KOPT-K1 (cell line): ENCODE measurements around the gene STOML1.

Source experiments
- H3K27ac ChIP-seq: fragments of 200-600 bp; sonication (generic); 2 replicates; pipeline ENCODE4 v1.5.1; 2016; ENCODE audit warnings: antibody characterized with exemption, mild to moderate bottlenecking, low read depth, low read length; ENCODE audit not compliant: poor library complexity, severe bottlenecking
- H3K36me3 ChIP-seq: fragments of 200-600 bp; sonication (generic); 2 replicates; pipeline ENCODE4 v1.5.1; 2017; ENCODE audit warnings: antibody characterized with exemption, mild to moderate bottlenecking, low read length, moderate library complexity; ENCODE audit not compliant: insufficient read depth
- H3K9me3 ChIP-seq: fragments of 200-600 bp; sonication (generic); 2 replicates; pipeline ENCODE4 v1.5.1; 2017; ENCODE audit warnings: antibody characterized with exemption, low read length, mild to moderate bottlenecking; ENCODE audit not compliant: insufficient read depth, poor library complexity, severe bottlenecking

The STOML1 gene

DNA sequence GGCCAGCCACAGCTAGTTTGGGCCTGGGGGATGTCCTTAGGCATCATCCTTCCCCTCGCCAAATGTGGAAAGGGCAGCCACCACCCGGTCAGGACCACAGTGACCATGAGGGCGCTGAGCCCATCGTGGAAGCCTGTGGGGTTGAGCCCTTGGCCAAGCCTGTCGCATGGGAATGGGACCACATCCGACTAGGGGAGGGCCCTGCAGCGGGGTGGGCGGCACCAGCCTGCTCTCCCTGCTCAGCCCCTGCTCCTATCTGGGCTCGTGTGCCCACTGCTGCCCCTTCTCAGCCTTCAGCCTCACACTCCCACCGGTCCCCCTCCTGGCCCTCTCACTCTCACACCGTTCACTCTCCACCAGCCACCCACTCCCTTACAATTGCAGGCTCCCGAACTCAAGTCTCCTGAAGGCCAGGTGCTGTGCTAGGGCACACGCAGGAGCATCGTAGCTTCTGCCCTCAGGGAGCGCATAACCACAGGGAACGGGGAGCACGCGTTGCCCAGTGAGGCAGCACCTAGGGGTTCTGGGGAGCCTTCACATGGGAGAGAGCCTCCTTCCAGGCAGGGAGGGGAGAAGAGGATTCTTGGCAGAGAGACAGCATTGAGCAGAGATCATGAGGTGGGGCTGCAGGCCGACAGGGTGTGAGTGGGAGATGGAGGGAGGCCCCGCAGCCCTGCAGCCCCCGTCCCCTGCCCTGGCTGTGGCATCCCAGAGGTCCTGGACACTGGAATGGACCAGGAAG is 39.8 kb downstream of the STOML1 start:
- Histone ChIP-seq H3K36me3 (no peaks in the 10 kb centered on the region), H3K27ac (no peak overlapping the region), H3K9me3 (no peaks in the 10 kb centered on the region)

GRCh38 chr15:73951601-73952000 is 40.5 kb downstream of the STOML1 start:
- no peak overlapping the region for H3K27ac ChIP-seq
- no peaks in the 10 kb centered on the region for H3K36me3 ChIP-seq
- H3K9me3 ChIP-seq, result no peaks in the 10 kb centered on the region

GRCh38 chr15:73950831-73951561 is 41.1 kb downstream of the STOML1 start:
- Histone ChIP-seq H3K36me3 (no peaks in the 10 kb centered on the region), H3K9me3 (no peaks in the 10 kb centered on the region), H3K27ac (no peak overlapping the region)

DNA sequence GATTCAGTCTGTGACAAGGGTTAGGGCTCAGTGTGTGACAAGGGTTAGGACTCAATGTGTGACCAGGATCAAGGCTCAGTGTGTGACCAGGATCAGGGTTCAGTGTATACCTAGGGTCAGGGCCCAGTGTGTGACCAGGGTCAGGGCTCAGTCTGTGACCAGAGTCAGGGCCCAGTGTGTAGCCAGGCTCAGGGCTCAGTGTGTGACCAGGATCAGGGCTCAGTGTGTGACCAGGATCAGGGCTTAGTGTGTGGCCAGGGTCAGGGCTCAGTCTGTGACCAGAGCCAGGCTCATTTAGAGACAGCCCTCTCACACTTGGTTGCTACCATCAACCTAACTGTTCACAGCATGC is 41.6 kb downstream of the STOML1 start:
- Histone ChIP-seq H3K27ac (no peak overlapping the region), H3K9me3 (no peaks in the 10 kb centered on the region), H3K36me3 (no peaks in the 10 kb centered on the region)

- H3K27ac ChIP-seq, result no peak overlapping the region
These were observed 42.6 kb downstream of the STOML1 start for GRCh38 chr15:73949496-73949895.

DNA sequence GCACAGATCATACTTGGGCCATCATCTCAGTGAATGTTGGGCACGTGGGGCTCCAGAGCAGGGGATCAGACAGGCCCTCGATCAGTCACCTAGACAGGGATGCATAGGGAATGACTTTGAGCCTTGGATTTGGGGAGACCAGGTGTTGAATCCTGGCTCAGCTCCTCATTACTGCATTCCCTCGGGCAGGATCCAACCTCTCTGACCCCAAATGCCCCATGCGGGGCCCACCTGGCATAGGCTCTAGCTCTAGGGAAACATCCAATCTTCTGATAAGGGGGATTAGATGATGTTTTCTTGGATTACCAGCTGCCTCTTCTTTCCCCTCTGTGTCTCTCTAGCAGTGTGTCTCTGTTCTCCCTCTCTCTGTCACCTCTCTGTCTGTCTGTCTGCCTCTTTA is 43.1 kb downstream of the STOML1 start:
- no peak overlapping the region for H3K27ac ChIP-seq
- H3K9me3 ChIP-seq, result no peaks in the 10 kb centered on the region
- no peaks in the 10 kb centered on the region for H3K36me3 ChIP-seq

More at GRCh38 chr15:73949496-73949895, 42.6 kb downstream of the STOML1 start:
- Histone ChIP-seq H3K9me3 (no peaks in the 10 kb centered on the region), H3K36me3 (no peaks in the 10 kb centered on the region)

- Histone ChIP-seq H3K36me3 (no peaks in the 10 kb centered on the region), H3K9me3 (no peaks in the 10 kb centered on the region), H3K27ac (no peak overlapping the region)
These were observed 43.7 kb downstream of the STOML1 start for GRCh38 chr15:73948396-73948795.

DNA sequence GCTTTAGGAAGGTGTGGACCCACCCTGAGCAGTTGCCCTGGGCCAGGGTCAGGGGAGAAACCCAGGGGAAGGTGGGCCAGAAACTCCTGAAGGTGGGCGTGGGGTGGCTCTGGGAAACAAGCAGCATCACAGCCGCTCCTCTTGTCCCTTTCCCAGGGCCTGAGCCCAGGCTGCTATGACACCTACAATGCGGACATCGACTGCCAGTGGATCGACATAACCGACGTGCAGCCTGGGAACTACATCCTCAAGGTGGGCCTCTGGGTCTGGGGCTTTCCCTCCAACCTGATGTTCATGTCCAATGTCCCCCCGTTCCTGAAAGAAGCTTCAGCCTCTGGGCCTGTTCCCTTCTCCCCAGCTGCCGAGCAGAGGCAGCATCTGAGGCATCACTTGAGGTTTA is 44.4 kb downstream of the STOML1 start:
- Histone ChIP-seq H3K9me3 (no peaks in the 10 kb centered on the region), H3K27ac (no peak overlapping the region), H3K36me3 (no peaks in the 10 kb centered on the region)

DNA sequence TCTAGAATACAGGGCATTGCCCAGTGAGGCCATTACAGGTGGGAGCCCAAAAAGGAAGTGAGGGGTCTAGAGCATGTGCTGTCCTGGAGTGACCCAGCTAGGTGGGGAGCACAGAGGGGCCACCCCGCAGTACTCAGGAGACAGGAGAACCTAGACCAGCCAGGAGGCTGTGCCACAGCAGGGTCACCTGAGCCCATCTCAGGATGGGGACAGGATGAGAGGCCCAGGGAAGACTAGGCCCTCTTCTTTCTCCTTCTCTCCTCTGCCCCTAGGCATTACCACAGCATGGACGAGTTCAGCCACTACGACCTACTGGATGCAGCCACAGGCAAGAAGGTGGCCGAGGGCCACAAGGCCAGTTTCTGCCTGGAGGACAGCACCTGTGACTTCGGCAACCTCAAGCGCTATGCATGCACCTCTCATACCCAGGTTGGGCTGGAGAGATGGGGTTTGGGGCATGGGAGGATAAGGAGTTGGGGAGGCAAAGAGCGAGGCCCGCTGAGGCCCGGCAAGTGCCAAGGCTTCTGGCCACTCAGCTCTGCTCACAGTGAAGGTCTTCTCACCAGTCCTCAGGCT is 45.2 kb downstream of the STOML1 start:
- Histone ChIP-seq H3K36me3 (no peaks in the 10 kb centered on the region), H3K27ac (no peak overlapping the region)

GRCh38 chr15:73946046-73946721 is 45.9 kb downstream of the STOML1 start:
- no peaks in the 10 kb centered on the region for H3K36me3 ChIP-seq
- no peaks in the 10 kb centered on the region for H3K9me3 ChIP-seq
- H3K27ac ChIP-seq, result peak overlapping the region; percentile 17

More for the DNA sequence above, 45.2 kb downstream of the STOML1 start:
- no peaks in the 10 kb centered on the region for H3K9me3 ChIP-seq

GRCh38 chr15:73945130-73945508 is 47.0 kb downstream of the STOML1 start:
- Histone ChIP-seq H3K9me3 (no peaks in the 10 kb centered on the region), H3K36me3 (no peaks in the 10 kb centered on the region), H3K27ac (no peak overlapping the region)

DNA sequence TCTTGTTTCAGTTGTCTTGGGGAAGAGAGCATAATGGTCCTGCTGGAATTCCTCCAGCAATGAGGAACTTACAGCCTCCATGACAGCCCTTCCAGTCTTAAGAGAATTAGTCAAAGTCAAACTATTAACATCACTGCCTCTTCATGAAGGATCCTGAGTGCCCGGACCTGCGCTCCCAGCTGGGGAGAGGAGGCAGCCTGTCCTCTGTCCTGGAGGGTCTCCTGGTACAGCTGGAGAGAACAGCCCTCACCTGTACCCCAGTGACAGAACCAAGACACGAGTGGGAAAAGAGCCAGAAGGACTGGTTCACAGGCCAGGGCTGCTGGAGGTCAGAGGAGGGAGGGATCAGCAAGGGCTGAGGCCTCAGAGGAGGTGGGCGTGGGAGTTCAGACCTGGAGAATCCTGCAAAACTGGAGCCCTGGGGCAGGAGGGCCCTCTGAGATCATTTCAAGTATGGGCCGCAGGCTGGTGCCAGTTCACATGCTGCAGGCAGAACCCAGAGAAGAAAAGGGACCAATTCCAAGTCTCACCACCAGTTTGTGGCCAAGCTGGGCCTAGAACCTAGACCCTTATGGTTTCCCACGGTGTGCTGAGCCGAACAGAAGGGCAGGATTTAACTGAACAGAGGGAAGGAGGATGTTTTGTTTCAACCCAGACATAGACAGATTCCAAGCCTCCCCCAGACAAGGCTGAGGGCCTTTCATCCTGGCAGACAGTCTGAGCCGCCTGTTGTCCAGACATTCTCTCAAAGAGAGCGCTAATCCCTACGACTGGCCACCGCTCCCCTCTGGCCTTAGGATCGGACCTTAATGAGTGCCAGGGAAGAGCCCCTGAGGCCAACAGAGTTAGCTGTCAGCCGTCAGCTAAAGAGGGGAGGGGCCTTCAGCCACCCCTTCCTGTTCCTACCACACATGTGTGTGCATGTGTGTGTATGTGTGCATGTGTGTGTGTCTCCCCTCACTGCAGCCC is 47.6 kb downstream of the STOML1 start:
- H3K27ac ChIP-seq, result no peak overlapping the region
- no peaks in the 10 kb centered on the region for H3K36me3 ChIP-seq
- no peaks in the 10 kb centered on the region for H3K9me3 ChIP-seq

GRCh38 chr15:73942751-73943270 is 49.3 kb downstream of the STOML1 start:
- Histone ChIP-seq H3K27ac (no peak overlapping the region), H3K9me3 (no peaks in the 10 kb centered on the region)

More at GRCh38 chr15:73942751-73943270, 49.3 kb downstream of the STOML1 start:
- no peaks in the 10 kb centered on the region for H3K36me3 ChIP-seq
